Stomach (tissue), 4 donors: ENCODE data around the gene SPECC1.

Experiments
- POLR2A ChIP-seq, 4 donors: fragments of 450-650 bp; IDR thresholded peaks; one replicate each; pipeline ENCODE4 v1.6.1; 2016; ENCODE audit warnings: antibody characterized with exemption in 4 of 4, control low read depth in 2 of 4, mild to moderate bottlenecking in 1 of 4, moderate library complexity in 1 of 4
- POLR2AphosphoS5 ChIP-seq, 3 donors: sonication (generic); formaldehyde crosslinking; IDR thresholded peaks; one replicate each; pipeline ENCODE4 v1.6.1; 2016; ENCODE audit warnings: antibody characterized with exemption in 3 of 3
- TF ChIP-seq, protein P1 (sequence below), 7 experiments: fragments of 450-650 bp in 4 of 7; fragments of 200-600 bp in 3 of 7; sonication (generic) in 3 of 7; IDR thresholded peaks; one replicate each; pipeline ENCODE4 v1.5.1; 2016 to 2019; ENCODE audit warnings: antibody characterized with exemption in 7 of 7, control low read depth in 2 of 7, mild to moderate bottlenecking in 1 of 7

DNA sequence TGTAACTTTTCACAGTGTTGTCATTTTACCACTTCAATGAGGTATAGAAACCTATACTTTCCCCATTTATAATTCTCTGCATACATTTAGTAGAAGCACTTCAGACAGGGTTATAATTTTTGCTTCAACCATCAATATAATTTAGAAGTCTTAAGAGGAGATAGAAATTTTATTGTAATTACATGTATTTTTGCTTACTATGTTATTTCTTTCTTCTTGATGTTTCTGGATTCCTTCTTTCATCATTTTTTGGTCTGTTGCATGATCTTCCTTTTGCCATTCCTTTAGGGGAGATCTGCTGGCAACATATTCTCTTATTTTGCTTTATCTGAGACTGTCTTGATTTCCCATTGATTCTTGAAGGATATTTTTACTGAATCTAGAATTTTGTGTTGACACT lies 31.1 kb downstream of the SPECC1 start:
- TF ChIP-seq POLR2A (IDR thresholded peaks at IDR 0.05): no peak
- TF ChIP-seq POLR2AphosphoS5 (IDR thresholded peaks at IDR 0.05): no peak
- TF ChIP-seq, protein P1, sequence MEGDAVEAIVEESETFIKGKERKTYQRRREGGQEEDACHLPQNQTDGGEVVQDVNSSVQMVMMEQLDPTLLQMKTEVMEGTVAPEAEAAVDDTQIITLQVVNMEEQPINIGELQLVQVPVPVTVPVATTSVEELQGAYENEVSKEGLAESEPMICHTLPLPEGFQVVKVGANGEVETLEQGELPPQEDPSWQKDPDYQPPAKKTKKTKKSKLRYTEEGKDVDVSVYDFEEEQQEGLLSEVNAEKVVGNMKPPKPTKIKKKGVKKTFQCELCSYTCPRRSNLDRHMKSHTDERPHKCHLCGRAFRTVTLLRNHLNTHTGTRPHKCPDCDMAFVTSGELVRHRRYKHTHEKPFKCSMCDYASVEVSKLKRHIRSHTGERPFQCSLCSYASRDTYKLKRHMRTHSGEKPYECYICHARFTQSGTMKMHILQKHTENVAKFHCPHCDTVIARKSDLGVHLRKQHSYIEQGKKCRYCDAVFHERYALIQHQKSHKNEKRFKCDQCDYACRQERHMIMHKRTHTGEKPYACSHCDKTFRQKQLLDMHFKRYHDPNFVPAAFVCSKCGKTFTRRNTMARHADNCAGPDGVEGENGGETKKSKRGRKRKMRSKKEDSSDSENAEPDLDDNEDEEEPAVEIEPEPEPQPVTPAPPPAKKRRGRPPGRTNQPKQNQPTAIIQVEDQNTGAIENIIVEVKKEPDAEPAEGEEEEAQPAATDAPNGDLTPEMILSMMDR (IDR thresholded peaks at IDR 0.05): no peak
